Raji (cell line): Measurements from ENCODE around the gene ANO1.

Experiments
- POLR2A ChIP-seq: IDR thresholded peaks from 2 replicates; pipeline ENCODE4 v1.6.1; 2011; ENCODE audit warnings: low read depth, low read length, control low read depth; ENCODE audit not compliant: insufficient read depth

Gene ANO1

DNA sequence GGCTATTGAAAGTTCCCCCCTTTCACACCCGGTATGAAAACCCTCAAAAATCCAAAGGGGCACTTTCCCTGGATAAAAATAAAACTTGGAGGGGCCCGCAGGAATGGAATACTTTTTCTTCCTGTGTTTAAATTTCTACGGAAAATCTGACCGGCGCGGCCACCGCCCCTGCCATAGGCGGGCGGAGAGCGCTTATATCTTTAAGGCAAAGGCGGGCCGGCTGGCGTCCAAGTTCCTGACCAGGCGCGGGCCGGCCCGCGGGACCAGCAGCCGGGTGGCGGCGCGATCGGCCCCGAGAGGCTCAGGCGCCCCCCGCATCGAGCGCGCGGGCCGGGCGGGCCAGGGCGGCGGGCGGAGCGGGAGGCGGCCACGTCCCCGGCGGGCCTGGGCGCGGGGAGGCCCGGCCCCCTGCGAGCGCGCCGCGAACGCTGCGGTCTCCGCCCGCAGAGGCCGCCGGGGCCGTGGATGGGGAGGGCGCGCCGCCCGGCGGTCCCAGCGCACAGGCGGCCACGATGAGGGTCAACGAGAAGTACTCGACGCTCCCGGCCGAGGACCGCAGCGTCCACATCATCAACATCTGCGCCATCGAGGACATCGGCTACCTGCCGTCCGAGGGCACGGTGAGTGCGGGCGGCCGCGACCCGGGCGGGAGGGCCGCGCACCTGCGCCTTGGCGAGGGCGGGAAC, at the start of gene ANO1:
Gene ANO1, plus strand, starts transcription at position 223 of the 686 bp plus-strand sequence. Its CDS starts 290 bp downstream, at position 513.
- no peak for TF ChIP-seq POLR2A

DNA sequence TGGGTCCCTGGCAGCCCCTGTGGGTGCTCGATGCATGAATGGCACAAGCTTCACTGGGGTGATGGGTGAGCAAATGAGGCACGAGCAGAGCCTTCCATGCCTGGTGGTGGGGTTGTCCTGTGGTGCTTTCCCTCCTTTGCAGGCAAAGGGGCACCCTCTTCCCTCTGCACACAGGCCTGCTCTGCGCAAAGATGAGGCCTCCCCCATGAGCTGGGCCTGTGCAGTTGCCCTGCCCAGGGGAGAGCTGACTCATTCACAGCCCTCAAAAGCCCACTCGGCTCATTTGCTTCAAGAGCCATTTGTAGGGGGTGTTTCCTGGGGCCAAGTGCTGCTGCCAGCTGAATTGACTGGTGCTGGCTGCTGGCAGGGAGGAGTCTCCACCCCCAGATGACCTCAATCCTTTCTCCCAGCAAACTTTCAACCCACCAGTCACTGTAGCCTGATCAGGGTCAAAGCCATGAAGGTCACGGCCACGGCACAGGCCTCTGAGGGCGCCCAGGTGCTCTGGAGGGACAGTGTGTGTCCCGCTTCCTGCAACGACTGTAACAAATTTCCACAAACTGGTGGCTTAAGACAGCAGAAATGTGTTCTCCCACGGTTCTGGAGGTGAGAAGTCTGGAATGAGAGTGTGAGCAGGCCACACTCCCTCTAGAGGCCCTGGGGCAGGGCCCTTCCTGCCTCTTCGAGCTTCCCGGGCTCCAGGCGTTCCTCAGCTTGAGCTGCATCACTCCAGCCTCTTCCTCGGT, 48.8 kb upstream of the ANO1 start:
- no peak for TF ChIP-seq POLR2A

DNA sequence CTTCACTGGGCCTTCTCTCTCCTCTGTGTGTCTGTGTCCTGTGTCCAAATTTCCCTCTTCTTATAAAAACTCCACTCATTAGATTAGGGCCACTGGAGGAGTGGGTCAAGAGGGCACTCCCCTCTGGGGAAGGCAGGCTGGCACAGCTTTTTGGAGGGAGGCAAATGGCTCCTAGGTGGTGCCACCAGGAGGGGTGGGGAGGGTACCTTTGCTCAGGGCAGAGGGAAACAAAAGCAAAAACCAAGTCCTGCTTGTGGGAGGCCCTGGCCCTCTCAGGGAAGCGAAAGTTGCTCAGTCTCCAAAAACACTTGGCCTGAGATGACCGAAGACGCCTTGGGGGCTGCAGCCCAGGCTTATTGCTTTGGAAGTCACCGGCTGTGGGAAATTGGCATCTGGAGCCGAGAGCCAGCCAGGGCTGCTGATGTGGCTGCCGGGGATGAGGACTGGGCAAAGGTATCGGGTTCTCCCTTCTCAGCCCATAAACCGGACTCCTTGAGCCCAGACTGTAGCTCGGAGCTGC, 48.2 kb upstream of the ANO1 start:
- no peak for TF ChIP-seq POLR2A

DNA sequence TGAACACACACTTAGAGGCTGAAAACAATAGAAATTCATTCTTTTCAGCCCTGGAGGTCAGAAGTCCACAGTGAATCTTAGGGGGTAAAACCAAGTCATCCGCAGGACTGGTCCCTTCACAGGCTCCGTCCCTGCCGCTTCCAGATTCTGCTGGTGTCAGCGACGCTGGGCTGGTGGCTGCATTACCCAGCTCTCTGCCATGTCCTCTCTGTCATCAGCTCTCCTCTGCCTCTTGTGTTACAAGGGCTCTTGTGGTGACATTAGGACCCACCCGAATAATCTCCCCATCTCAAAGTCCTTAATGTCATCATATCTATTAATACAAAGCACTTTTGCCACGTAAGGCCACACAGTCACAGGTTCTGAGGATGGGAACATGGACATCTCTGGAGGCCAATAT, 47.7 kb upstream of the ANO1 start:
- TF ChIP-seq POLR2A: no peak

DNA sequence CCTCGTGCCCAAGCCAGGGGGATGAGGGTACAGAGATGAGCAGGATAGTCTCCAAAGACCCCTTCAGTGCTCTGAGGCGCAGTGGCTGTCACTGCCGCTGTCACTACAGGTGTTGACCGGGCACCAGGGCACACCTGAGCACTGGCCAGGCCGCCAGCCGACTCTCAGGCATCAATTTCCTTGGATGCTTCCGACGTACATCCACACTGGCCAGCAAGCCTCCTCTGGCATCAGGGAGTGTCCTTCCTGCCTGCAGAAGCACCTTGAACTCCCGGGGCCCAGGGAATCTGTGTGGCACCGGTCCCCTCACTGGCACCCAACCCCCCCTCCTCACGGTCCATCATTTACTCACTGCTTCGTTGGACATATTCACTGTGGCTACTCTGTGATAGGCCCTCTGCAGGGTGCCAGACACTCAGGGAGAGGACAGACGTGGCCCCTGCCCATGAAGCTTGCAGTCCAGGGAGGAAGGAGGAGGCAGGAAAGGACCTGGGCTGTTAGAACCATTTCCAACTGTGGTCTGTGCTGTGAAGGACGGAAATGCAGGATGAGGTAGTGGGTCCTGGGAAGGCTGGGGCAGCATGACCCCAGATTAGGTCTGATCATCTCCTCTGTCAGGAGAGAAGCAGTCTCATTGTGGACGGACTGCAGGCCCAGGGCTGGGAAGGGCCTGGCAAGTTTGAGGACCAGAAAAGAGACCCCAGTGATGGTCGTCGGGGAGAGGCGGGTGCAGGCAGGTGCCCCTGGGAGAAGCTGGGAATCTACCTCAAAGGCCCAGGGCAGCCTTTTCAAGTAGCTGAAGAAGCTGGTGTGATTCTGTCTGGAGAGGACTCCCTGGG, 46.3 kb upstream of the ANO1 start:
- TF ChIP-seq POLR2A: no peak

DNA sequence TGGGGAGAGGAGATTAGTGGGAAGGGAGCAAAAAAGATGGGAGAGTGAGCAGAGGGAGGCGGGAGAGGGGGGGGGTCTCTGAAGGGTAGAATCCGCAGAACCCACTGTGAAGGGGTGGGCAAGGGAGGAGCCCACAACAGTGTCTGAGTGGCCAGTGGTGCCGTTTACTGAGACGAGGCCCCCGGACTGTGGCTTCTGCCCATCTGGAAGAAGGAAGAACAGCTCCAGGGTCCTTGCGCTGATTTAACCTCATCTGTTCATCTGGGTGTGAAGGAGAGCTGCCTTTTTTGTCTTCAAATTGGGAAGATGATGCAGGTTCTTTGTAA, 45.7 kb upstream of the ANO1 start:
- TF ChIP-seq POLR2A: no peak

DNA sequence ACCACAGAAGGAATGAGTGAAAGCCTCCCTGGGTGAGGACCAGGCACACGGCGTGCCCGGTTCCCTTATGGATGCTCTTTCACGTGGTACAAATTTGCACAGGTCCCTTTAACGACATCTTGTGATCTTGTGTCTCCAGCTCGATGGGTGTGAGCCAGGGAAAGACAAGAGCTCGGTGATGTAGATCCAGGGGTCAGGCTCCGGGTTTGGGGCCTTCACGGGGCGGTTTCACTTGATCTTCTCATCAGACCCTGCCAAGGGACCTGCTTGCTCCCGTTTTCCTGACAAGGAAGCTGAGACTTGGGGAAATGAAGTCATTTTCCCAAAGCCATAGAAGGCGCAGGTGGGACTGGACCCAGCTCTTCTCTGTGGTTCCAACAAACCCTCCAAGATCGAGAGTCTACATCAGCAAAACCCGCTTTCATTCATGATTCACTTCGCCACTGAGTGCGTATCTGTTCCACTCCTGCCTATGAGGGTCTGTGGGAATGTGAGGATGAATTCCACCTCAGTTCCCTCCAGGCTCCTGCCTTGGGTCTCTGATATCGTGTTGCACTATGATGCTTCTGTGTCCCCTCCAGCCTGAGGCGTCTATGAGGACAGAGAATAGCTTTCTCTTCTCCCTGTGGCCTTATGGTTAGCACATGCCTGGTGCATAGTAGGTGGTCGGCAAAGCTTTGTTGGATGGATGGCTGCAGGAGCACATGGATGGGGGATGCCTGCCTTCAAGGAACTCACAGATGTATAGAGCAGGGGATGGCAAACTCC, 45.0 kb upstream of the ANO1 start:
- no peak for TF ChIP-seq POLR2A

DNA sequence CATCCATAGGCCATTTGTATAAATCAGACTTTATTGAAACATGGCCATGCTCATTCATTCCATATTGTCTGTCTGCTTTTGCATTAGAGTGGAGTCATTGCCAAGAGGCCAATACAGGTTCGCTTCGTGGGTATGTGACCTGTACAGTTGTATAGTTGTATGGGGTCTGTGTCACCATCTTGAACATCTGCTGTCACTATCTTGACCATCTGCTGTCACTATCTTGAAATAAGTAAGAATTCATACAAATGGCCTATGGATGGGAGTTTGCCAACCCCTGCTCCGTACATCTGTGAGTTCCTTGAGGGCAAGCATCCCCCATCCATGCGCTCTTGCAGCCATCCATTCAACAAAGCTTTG, 44.4 kb upstream of the ANO1 start:
- no peak for TF ChIP-seq POLR2A

DNA sequence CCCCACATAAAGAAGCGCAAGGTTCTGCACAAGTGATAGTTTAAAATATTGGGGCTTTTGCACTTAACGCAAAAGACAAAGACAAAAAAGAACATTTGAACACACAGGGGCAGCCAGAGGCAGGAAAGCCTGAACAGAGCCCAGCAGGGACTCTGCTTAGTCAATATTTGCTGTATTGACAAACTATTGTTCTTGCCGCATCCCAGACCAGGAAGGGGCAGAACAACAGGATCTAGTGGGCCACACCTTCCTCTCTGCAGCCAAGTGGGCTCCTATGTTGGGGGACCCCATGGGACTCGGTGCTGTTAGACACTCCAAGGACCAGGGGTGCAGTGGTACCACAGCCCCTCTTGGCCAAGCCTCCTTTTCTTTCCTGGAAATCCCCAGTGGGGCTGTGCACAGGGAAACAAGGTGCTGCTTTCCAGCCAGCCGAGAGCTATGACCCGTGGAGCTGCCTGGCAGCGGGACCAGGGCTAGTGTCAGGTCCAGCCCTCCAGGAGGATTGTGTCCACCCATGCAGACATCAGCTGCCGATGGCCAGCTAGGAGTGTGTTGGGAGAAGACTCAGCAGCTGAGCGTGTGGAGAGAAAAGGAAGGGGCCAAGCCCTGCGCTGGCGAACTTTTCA, 43.3 kb upstream of the ANO1 start:
- no peak for TF ChIP-seq POLR2A

DNA sequence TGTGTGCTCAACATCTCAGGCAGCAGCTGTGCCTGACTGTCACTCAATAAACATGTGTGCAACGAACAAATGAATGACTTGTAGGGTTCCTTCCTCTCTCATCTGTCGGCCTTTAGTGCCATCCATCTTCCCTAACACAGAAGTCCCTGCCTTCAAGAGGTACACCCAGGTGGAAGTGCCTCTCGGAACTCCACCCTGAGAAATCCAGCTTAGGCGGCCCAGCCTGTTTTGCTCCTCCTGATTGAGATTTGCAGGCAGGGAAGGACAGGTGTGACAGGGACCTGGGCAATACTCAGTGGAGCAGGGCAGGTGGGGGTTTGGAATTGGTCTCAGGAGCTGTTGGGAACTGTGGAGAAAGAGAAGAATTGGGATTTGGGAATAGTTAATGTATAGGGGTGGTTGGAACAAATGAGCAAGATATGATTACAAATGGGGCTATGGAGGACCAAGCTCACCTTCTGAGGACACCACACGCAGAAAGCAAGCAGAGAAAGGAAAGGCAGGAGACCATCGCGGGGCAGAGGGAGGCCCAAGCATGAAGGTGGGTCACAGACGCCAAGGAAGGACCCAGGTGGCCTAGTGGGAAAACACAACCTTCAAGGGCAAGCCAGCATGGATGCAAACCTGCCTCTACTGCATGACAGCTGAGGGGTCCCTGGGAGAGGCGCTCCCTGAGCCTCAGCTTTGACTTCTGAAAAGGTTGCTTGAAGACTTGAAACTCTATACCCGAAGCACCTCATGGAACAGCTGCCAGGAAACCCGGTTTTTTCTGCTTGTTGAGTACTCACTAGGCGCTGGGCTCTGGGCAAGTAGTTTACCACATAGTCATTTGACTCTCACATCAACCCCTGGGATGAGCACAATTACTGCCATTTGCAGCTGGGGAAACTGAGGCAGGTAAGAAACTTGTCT, 40.9 kb upstream of the ANO1 start:
- TF ChIP-seq POLR2A: no peak

DNA sequence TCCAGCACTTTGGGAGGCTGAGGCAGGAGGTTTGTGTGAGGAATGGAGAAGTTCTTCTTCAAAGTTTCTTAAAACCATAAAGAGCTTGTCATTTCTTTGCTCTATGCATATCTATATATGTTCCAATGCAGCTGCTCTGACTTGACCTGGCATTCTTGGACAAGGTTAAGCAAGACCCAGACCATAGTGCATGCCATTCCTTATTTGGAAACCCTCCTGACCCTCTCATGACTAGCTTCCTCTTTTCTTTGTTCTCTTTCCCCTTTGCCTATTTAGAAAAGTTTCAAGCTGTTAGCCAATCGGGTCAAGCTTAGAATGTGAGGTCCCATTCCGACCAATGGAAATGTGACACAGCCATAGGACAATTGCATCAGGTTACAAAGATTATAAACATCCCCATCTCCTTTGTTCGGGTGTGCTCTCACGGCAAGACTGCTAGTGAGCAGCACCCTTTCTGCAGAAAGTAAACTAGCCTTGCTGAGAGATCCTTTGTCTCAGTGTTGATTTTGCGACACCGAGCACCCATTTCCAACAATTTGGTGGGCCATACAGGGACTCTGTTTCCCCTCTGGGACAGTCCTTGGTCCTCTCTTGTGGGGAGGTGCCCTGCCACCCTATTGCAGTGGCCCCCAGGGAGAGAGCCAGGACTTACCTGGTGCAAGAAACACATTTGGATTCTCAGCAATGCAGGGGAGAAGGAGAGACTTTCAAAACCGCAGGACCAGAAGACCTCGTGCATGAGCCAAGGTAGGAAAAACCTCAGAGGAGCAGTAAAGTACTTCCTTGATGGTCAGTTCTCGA, 39.9 kb upstream of the ANO1 start:
- no peak for TF ChIP-seq POLR2A

DNA sequence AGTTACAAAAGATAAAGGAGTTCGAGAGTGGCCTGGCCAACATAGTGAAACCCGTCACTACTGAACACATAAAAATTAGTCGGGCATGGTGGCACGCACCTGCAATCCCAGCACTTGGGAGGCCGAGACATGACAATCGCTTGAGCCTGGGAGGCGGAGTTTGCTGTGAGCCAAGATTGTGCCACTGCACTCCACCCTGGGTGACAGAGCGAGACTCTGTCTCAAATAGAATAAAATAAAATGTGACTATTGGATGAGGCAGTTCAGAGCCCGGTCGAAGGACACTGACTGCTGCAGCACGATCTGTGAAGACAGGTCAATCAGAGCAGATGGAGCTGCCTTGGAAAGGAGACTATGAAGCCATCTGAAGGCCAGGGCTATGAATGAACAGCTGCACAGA, 37.7 kb upstream of the ANO1 start:
- no peak for TF ChIP-seq POLR2A
